Measurements from ENCODE around the gene ZNF584. TPM values are rescaled to one million over a fixed set of nuclear protein-coding genes. Genes with fewer than 3 reads are reported as not detected.
"Not testable (repeated sequence)": the region's sequence is repeated elsewhere in the genome, so short reads cannot be mapped to it uniquely, and the experiment has no call there.

The ZNF584 gene
- polyA plus RNA-seq, 6 donors from 2014 or later = 3.6 to 6.2 (median 4.5) TPM

DNA sequence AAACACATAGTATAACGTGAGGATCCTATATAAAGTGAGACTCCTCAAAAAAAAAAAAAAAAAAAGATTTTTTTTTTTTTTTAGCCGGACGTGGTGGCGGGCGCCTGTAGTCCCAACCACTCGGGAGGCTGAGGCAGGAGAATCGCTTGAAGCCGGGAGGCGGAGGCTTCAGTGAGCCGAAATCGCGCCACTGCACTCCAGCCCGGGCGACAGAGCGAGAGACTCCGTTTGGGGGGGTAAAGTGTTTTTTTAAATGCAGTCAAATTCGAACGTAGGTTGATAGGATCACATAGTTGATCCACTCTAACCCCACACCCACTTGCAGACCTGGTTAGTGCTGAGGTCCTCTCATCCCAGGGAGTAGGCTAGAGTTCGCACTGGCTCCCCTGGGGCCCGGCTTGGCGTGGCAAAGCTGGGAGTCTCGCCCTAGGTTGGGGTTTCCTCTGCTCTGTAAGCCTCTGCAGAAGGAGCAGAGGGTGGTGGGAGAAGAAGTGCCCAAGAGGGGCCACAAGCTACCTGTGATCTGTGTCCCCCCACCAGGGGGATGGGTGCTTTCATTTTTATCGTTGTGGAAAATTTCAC lies 6.5 kb upstream of the ZNF584 start:
- no peak for ATAC-seq (ENCODE audit: low read depth in 2 of 2)
- Mint-ChIP-seq H3K9me3 (no peaks in the 10 kb centered on the region), H3K27me3 (peaks cover 6 to 26% (median 14%) of the 10 kb centered on the region in 3 donors), H3K36me3 (no peaks in the 10 kb centered on the region), H3K4me1 (peaks cover 11 to 23% (median 18%) of the 10 kb centered on the region in 3 donors), H3K4me3 (peak overlapping the region in 7 of 8 donors; percentile 9 to 95 (median 90)), H3K27ac (peak overlapping the region in 4 of 6 donors; percentile 90 to 99 (median 98))
- no peak for DNase-seq

- peaks cover 29 to 38% (median 35%) of the 10 kb centered on the region in 3 donors for H3K4me1 Mint-ChIP-seq
- H3K27ac Mint-ChIP-seq = not testable (repeated sequence)
These were observed 4.5 kb upstream of the ZNF584 start for GRCh38 chr19:58403920-58404478.

GRCh38 chr19:58406818-58407657 lies 1.4 kb upstream of the ZNF584 start:
- peak overlapping the region; percentile 92 to 98 (median 98) for H3K4me3 Mint-ChIP-seq
- no peak for ATAC-seq (ENCODE audit: low read depth in 2 of 2)
- DNase-seq = no peak
- peak overlapping the region; percentile 93 to 99 (median 96) for H3K27ac Mint-ChIP-seq
- no peaks in the 10 kb centered on the region for H3K36me3 Mint-ChIP-seq
- H3K27me3 Mint-ChIP-seq = no peaks in the 10 kb centered on the region
- no peaks in the 10 kb centered on the region for H3K9me3 Mint-ChIP-seq
- peaks cover 30 to 32% (median 31%) of the 10 kb centered on the region in 3 donors for H3K4me1 Mint-ChIP-seq

More at GRCh38 chr19:58403920-58404478, 4.5 kb upstream of the ZNF584 start:
- Mint-ChIP-seq H3K4me3 (peak overlapping the region in 1 of 8 donors; percentile 53), H3K27me3 (peaks cover 0 to 11% (median 6%) of the 10 kb centered on the region in 3 donors)
- H3K9me3 Mint-ChIP-seq; DNase-seq; H3K36me3 Mint-ChIP-seq; ATAC-seq (ENCODE audit: low read depth in 2 of 2): not testable (repeated sequence)

- ATAC-seq (ENCODE audit: low read depth in 2 of 2) = peak in 1 of 2 donors; percentile 2
- peaks cover 30 to 32% (median 31%) of the 10 kb centered on the region in 3 donors for H3K4me1 Mint-ChIP-seq
- H3K27ac Mint-ChIP-seq = peak overlapping the region; percentile 96 to 99 (median 98)
- H3K36me3 Mint-ChIP-seq = peaks cover 0 to 3% of the 10 kb centered on the region in 2 donors
- no peak for DNase-seq
- peak overlapping the region; percentile 92 to 98 (median 98) for H3K4me3 Mint-ChIP-seq
- H3K27me3 Mint-ChIP-seq = no peaks in the 10 kb centered on the region
- H3K9me3 Mint-ChIP-seq = no peaks in the 10 kb centered on the region
These were observed 744 bp upstream of the ZNF584 start for GRCh38 chr19:58407658-58408151.

- ATAC-seq (ENCODE audit: low read depth in 2 of 2) = no peak
- Mint-ChIP-seq H3K9me3 (no peaks in the 10 kb centered on the region), H3K4me1 (peaks cover 30 to 33% (median 32%) of the 10 kb centered on the region in 3 donors), H3K36me3 (peaks cover 0 to 8% of the 10 kb centered on the region in 2 donors), H3K4me3 (peak overlapping the region; percentile 92 to 98 (median 98)), H3K27ac (peak overlapping the region in 5 of 6 donors; percentile 29 to 96 (median 80)), H3K27me3 (no peaks in the 10 kb centered on the region)
- no peak for DNase-seq
These were observed 751 bp downstream of the ZNF584 start for GRCh38 chr19:58409010-58409790.

- ATAC-seq (ENCODE audit: low read depth in 2 of 2) = no peak
- Mint-ChIP-seq H3K27me3 (no peaks in the 10 kb centered on the region), H3K4me1 (peaks cover 0 to 2% (median 0%) of the 10 kb centered on the region in 3 donors), H3K4me3 (peak overlapping the region in 1 of 8 donors; percentile 16), H3K36me3 (peaks cover 20 to 32% of the 10 kb centered on the region in 2 donors), H3K27ac (no peak overlapping the region), H3K9me3 (no peaks in the 10 kb centered on the region)
- no peak for DNase-seq
These were observed 8.2 kb downstream of the ZNF584 start for GRCh38 chr19:58416604-58417003.

DNA sequence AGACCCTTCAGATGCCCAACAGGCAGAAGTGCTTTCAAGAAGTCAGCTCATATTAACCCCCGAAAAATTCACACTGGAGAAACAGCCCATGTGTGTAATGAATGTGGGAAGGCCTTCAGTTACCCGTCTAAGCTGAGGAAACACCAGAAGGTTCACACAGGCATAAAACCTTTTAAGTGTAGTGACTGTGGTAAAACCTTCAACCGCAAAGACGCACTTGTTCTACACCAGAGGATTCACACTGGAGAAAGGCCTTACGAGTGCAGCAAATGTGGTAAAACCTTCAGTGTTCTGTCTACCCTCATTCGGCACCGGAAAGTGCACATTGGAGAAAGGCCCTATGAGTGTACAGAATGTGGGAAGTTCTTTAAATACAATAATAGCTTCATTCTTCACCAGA lies 8.6 kb downstream of the ZNF584 start:
- H3K4me1 Mint-ChIP-seq = peaks cover 0 to 2% (median 0%) of the 10 kb centered on the region in 3 donors
- no peaks in the 10 kb centered on the region for H3K9me3 Mint-ChIP-seq
- no peak for DNase-seq
- H3K36me3 Mint-ChIP-seq = peaks cover 20 to 32% of the 10 kb centered on the region in 2 donors
- H3K27me3 Mint-ChIP-seq = no peaks in the 10 kb centered on the region
- ATAC-seq (ENCODE audit: low read depth in 2 of 2) = no peak
- no peak overlapping the region for H3K27ac Mint-ChIP-seq
- no peak overlapping the region for H3K4me3 Mint-ChIP-seq

GRCh38 chr19:58428617-58429016 lies 20.2 kb downstream of the ZNF584 start:
- peaks cover 0 to 28% of the 10 kb centered on the region in 2 donors for H3K36me3 Mint-ChIP-seq
- H3K27ac Mint-ChIP-seq = no peak overlapping the region
- H3K27me3 Mint-ChIP-seq = no peaks in the 10 kb centered on the region
- no peak for DNase-seq
- H3K4me1 Mint-ChIP-seq = peaks cover 0 to 4% (median 0%) of the 10 kb centered on the region in 3 donors
- peak overlapping the region in 1 of 8 donors; percentile 0 for H3K4me3 Mint-ChIP-seq
- no peak for ATAC-seq (ENCODE audit: low read depth in 2 of 2)
- H3K9me3 Mint-ChIP-seq = peaks cover 8 to 68% (median 50%) of the 10 kb centered on the region in 7 donors

GRCh38 chr19:58429745-58430144 lies 21.3 kb downstream of the ZNF584 start:
- ATAC-seq (ENCODE audit: low read depth in 2 of 2) = no peak
- Mint-ChIP-seq H3K9me3 (peaks cover 8 to 79% (median 60%) of the 10 kb centered on the region in 7 donors), H3K4me1 (peaks cover 0 to 4% (median 0%) of the 10 kb centered on the region in 3 donors)

DNA sequence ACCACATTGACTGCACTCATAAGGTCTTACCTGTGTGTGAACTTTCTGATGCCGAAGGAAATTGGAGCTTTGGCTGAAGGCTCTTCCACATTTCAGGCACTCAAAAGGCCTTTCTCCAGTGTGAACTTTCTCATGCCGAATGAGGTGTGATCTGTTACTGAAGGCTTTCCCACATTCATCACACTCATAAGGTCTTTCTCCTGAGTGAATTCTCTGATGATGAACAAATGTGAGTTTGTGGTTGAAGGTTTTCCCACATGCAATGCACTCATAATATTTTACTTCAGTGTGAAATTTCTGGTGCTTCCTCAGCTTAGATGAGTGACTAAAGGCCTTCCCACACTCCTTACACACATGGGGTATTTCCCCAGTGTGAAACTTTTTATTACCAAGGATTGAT lies 25.8 kb downstream of the ZNF584 start:
- Mint-ChIP-seq H3K4me1 (peaks cover 14 to 20% (median 15%) of the 10 kb centered on the region in 3 donors), H3K27ac (no peak overlapping the region), H3K27me3 (no peaks in the 10 kb centered on the region), H3K9me3 (peaks cover 14 to 89% (median 79%) of the 10 kb centered on the region in 7 donors), H3K36me3 (peaks cover 39 to 47% of the 10 kb centered on the region in 2 donors), H3K4me3 (peak overlapping the region in 1 of 8 donors; percentile 6)
- no peak for DNase-seq
- no peak for ATAC-seq (ENCODE audit: low read depth in 2 of 2)

More at GRCh38 chr19:58429745-58430144, 21.3 kb downstream of the ZNF584 start:
- Mint-ChIP-seq H3K27ac (no peak overlapping the region), H3K36me3 (peaks cover 7 to 28% of the 10 kb centered on the region in 2 donors), H3K4me3 (no peak overlapping the region), H3K27me3 (no peaks in the 10 kb centered on the region)
- no peak for DNase-seq

DNA sequence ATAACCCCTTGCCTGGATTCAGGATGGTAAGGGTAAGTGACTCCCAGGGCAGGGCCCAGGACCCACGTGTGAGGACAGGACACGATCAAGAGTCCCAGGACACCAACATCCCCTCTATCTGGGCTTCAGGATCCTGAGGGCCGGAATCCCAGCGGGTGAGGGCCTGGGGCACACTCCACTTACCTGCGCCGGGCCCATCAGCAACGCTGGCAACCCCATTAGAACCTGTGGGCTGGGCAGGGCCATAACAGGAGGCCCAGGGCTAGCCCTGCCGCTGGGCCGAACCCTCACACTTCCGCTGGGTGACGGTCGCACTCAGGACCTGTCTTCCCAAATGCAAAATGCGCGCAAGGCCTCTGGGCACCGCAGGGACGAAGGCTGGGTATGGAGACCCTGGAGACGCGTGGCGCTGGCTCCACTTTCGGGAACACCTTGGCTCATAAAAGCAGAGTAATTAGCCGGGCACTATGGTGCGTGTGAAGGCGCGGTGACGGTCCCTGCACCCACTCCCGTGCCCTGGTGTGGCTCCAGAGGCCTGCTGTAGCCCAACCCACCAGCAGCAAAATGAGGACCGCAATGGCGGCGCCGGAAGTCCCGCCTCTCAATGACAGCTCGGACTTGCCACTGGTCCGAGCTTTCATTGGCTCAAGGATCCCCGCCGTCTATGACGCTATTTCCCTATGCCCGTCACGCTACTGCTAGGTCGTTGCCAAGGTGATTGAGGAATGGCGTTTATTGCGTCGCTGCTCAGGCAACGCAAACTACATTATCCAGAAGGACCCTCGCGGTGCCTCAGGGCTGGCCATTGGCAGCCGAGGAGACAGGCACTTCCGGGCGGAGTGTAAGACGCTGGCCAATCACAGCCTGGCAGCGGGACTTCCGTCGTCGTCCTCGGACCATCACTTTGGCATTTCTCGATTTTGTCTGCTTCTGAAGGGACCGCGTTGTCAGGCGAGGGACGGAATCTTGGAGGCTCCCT lies 31.4 kb downstream of the ZNF584 start, which contains the start of gene ZNF132:
Gene ZNF132, minus strand, starts transcription at position 578 of the 979 bp plus-strand sequence. Its CDS starts 332 bp downstream, at position 246.
- Mint-ChIP-seq H3K36me3 (peaks cover 32 to 68% of the 10 kb centered on the region in 2 donors), H3K4me1 (peaks cover 28 to 44% (median 33%) of the 10 kb centered on the region in 3 donors), H3K27me3 (peaks cover 0 to 12% (median 8%) of the 10 kb centered on the region in 3 donors), H3K9me3 (peaks cover 19 to 60% (median 46%) of the 10 kb centered on the region in 7 donors), H3K27ac (peak within 1 kb of the TSS; percentile 97 to 99 (median 99)), H3K4me3 (peak within 1 kb of the TSS; percentile 88 to 100 (median 98))
- ATAC-seq (ENCODE audit: low read depth in 2 of 2) (peak; percentile 95 to 97), DNase-seq (peak; percentile 95)
